ENCODE measurements around the gene PCDHA2.
"Not testable (repeated sequence)": the region's sequence is repeated elsewhere in the genome, so short reads cannot be mapped to it uniquely, and the experiment has no call there.

The PCDHA2 gene

DNA sequence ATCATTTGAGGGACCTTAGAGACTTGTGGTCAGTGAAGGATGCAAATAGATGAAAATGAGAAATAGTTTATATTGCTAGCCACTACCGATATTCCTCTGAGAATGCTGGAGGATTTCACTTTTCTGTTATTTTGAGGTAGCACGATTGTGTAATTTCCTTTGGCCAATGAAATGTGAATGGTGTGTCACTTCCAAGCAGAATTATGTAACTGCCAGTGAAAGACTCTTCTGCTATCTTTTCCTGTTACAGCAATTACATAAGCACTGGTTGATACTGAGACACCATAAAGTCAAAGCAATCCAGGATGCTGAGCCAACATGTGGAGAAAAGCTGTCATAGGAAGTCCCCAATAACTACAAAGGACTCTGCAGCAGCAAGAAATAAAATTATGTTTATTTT lies 3.6 kb upstream of the PCDHA2 start:
- TF ChIP-seq, protein P1, sequence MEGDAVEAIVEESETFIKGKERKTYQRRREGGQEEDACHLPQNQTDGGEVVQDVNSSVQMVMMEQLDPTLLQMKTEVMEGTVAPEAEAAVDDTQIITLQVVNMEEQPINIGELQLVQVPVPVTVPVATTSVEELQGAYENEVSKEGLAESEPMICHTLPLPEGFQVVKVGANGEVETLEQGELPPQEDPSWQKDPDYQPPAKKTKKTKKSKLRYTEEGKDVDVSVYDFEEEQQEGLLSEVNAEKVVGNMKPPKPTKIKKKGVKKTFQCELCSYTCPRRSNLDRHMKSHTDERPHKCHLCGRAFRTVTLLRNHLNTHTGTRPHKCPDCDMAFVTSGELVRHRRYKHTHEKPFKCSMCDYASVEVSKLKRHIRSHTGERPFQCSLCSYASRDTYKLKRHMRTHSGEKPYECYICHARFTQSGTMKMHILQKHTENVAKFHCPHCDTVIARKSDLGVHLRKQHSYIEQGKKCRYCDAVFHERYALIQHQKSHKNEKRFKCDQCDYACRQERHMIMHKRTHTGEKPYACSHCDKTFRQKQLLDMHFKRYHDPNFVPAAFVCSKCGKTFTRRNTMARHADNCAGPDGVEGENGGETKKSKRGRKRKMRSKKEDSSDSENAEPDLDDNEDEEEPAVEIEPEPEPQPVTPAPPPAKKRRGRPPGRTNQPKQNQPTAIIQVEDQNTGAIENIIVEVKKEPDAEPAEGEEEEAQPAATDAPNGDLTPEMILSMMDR (IDR thresholded peaks at IDR 0.05; ENCODE audit: extremely low read depth, missing control alignments), result no peak
- no peak for DNase-seq (ENCODE audit: low spot score)

DNA sequence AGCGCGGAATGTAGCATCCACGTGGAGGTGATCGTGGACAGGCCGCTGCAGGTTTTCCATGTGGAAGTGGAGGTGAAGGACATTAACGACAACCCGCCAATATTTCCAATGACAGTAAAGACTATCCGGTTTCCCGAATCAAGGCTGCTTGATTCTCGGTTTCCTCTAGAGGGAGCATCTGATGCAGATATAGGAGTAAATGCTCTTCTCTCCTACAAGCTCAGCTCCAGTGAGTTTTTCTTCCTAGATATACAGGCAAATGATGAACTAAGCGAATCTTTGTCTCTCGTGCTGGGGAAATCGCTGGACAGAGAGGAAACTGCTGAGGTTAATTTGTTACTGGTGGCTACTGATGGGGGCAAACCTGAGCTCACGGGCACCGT lies 598 bp downstream of the PCDHA2 start:
- TF ChIP-seq, protein P1 (IDR thresholded peaks at IDR 0.05; ENCODE audit: extremely low read depth, missing control alignments), result no peak
- DNase-seq (ENCODE audit: low spot score), result no peak

- DNase-seq (ENCODE audit: low spot score), result not testable (repeated sequence)
These were observed 1.5 kb downstream of the PCDHA2 start for GRCh38 chr5:140796072-140796717.

- DNase-seq (ENCODE audit: low spot score), result no peak
- TF ChIP-seq, protein P1 (IDR thresholded peaks at IDR 0.05; ENCODE audit: extremely low read depth, missing control alignments), result no peak
These were observed 2.1 kb downstream of the PCDHA2 start for GRCh38 chr5:140796718-140797095.

GRCh38 chr5:140800816-140801493 lies 6.3 kb downstream of the PCDHA2 start, which contains the start of gene PCDHA3:
PCDHA3 (plus strand) TSS chr5:140801057.
- no peak for DNase-seq (ENCODE audit: low spot score)
- TF ChIP-seq, protein P1 (IDR thresholded peaks at IDR 0.05; ENCODE audit: extremely low read depth, missing control alignments), result no peak

GRCh38 chr5:140801494-140801841 lies 6.8 kb downstream of the PCDHA2 start:
- DNase-seq (ENCODE audit: low spot score), result no peak
- TF ChIP-seq, protein P1 (IDR thresholded peaks at IDR 0.05; ENCODE audit: extremely low read depth, missing control alignments), result no peak

- DNase-seq (ENCODE audit: low spot score), result not testable (repeated sequence)
These were observed 7.7 kb downstream of the PCDHA2 start for GRCh38 chr5:140802381-140802780.

DNA sequence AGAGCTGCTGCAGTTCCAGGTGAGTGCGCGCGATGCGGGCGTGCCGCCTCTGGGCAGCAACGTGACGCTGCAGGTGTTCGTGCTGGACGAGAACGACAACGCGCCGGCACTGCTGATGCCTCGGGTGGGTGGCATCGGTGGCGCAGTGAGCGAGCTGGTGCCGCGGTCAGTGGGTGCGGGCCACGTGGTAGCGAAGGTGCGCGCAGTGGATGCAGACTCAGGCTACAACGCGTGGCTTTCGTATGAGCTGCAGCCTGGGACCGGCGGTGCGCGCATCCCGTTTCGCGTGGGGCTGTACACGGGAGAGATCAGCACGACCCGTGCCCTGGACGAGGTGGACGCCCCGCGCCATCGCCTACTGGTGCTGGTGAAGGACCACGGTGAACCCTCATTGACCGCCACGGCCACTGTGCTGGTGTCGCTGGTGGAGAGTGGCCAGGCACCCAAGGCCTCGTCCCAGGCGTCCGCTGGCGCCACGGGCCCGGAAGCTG lies 8.2 kb downstream of the PCDHA2 start:
- no peak for DNase-seq (ENCODE audit: low spot score)
- TF ChIP-seq, protein P1 (IDR thresholded peaks at IDR 0.05; ENCODE audit: extremely low read depth, missing control alignments), result no peak

All from GM20000 (cell line).